ENCODE results near the gene TGFBR2.
"Not testable (repeated sequence)": the region's sequence is repeated elsewhere in the genome, so short reads cannot be mapped to it uniquely, and the experiment has no call there.

Gene TGFBR2

GRCh38 chr3:30617653-30618052, 11.3 kb downstream of the TGFBR2 start:
- no peak for DNase-seq (ENCODE audit: low read depth in 3 of 3, low spot score in 1 of 3)

- no peak for DNase-seq (ENCODE audit: low read depth in 3 of 3, low spot score in 1 of 3)
Observed at GRCh38 chr3:30618526-30618925, 12.1 kb downstream of the TGFBR2 start.

DNA sequence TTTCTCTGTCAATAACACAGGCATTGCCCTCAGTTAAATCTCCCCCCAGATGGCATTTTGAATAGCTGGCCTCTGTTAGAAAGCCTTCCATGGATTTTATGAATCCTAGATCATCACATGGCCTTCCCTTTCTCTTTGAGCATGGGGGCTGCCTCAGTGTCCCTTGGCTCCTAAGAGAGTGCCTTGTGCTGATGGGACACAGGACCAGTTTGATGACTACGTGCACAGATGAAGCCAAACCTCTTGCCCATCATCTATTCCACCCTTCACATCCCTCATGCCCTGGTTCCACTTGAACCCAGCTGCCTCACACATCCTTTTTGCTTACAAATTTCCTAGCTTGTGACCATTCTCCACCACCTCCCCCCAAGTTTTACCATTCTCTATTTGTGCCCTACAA, 12.9 kb downstream of the TGFBR2 start:
- no peak for DNase-seq (ENCODE audit: low read depth in 3 of 3, low spot score in 1 of 3)

DNA sequence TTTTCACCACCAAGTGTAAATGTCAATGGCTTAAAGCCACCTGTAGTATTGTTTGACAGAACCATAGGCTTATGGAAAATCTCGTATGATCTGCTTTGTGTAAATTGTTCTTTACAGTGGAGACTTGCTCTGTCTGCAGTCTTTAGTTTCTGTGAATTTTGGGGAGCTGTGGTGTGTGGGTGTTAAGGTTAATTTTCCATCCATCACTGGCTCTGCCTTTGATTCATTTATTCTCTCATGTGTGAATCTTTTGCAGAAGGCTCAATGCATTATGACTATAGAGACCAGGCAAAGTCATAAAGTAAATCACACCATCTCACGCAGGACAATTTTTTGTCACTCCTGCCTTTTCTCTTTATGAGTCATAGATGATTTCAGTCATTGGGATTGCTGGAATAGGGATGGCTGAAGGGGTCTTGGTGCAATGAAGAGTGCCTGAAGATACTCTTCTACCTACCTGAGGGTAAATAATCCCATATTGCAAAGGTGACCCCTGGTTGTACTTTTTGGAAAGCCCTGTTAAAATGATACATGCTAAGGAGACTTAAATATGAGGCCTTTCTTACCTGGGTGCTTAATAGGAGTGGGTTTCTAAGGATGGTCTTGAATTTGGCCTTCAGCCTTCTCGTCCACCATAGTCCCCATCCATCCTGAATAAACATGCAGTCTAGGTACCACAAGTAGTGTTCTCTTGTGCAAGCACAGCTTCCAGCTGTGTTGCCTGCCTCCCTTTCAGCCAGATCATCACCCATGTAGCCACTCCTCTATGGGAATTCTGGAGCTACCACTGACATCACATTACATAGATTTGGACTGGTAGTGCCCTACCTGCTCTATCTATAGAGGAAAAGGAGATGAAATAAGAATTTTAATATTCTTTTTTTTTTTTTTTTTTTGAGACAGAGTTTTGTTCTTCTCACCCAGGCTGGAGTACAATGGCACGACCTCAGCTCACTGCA, 14.3 kb downstream of the TGFBR2 start:
- DNase-seq (ENCODE audit: low read depth in 3 of 3, low spot score in 1 of 3), result no peak

- no peak for DNase-seq (ENCODE audit: low read depth in 3 of 3, low spot score in 1 of 3)
Observed at GRCh38 chr3:30621576-30621975, 15.2 kb downstream of the TGFBR2 start.

GRCh38 chr3:30622047-30622545, 15.7 kb downstream of the TGFBR2 start:
- DNase-seq (ENCODE audit: low read depth in 3 of 3, low spot score in 1 of 3), result no peak

GRCh38 chr3:30622790-30623189, 16.4 kb downstream of the TGFBR2 start:
- no peak for DNase-seq (ENCODE audit: low read depth in 3 of 3, low spot score in 1 of 3)

DNA sequence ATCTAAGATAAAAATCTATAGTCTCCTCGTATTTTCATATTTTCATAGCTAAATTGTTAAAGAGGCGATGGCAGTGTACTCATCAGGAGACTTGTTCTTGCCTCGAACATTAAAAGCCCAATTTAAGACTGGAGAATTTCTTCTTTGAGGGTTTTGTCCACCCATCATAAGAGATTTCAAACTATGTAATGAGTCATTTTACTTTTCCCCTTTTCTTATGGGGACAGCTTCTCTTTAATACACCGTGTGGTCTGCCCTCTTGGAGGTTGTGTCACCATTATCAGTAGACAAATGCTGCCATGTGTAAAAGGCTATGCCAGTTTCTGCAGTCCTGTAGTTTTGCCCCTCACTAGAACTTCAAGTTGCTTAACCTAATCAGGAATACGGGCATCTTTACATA, 16.9 kb downstream of the TGFBR2 start:
- DNase-seq (ENCODE audit: low read depth in 3 of 3, low spot score in 1 of 3), result no peak

GRCh38 chr3:30624480-30624879, 18.1 kb downstream of the TGFBR2 start:
- DNase-seq (ENCODE audit: low read depth in 3 of 3, low spot score in 1 of 3), result not testable (repeated sequence)

DNA sequence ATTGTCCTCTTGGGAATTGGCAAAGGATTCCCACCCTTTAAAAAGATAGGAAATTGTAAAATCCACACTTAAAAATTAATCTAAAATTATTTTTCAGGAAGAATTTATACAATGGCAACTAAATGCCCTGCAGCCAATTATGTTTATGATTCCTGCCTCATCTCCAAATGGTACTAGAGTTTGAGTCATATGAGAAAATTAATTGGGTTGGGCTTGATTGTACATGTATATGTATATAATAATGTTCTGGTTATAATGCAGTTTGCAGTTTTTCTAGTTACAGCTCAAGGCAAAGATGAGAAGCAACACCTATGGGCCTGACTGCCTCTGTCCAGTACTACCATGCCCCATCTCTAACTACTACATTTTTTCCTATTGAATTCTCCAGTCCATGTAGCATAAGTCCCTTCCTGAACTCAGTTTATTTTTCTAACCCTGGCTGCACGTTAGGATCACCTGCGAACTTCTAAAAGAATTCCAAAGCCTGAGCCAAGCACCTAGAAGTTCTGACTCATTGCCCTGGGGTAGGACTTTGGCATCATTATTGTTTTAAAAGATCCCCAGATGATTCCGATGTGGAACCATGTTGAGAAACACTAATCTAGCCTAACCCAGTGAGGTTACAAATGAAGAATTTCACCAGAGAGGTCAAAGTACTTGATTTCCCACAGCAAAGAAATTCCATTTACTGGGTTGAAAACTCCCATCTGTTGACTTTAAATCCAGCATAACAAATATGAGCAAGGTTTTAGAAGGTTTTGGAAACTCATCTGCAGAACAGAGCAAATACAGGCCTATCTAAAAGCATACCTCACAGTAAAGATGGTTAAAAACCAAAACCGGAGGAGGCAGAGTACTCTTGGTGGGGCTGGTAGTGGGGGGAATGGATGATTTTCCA, 19.4 kb downstream of the TGFBR2 start:
- no peak for DNase-seq (ENCODE audit: low read depth in 3 of 3, low spot score in 1 of 3)

- no peak for DNase-seq (ENCODE audit: low read depth in 3 of 3, low spot score in 1 of 3)
Observed at GRCh38 chr3:30626443-30627180, 20.2 kb downstream of the TGFBR2 start.

DNA sequence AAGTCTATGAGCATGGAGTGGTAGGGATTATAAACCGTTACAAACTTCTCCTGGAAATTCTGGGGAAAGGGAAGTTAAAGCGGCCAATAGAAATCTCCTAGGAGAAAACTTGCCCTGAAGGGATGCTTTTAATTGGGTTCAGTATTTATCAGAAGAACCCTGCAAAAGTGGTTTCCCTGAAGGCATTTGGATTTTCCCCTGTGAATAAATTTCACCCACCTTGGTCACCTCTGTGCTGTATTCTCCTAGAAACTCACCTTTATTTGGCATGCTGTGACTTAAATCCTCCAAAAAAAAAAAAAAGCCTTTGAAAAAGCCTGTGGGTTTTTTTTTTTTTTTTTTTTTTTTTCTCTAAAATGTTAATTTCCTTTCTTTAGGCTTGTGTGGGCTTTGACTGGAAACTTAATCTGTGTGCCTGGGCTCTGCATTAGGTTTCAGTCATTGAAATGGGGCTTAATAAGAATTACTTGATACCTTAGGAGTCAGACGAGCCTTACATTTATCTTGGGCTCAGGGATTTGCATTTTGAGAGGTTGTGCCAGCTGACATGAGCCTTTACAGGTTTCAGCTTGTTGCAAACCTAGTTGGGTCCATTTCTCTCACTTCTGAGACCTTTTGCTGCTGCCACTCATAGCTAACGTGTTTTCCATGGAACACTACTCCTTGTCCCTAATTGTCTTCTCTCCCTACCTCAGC, 22.0 kb downstream of the TGFBR2 start:
- no peak for DNase-seq (ENCODE audit: low read depth in 3 of 3, low spot score in 1 of 3)

DNA sequence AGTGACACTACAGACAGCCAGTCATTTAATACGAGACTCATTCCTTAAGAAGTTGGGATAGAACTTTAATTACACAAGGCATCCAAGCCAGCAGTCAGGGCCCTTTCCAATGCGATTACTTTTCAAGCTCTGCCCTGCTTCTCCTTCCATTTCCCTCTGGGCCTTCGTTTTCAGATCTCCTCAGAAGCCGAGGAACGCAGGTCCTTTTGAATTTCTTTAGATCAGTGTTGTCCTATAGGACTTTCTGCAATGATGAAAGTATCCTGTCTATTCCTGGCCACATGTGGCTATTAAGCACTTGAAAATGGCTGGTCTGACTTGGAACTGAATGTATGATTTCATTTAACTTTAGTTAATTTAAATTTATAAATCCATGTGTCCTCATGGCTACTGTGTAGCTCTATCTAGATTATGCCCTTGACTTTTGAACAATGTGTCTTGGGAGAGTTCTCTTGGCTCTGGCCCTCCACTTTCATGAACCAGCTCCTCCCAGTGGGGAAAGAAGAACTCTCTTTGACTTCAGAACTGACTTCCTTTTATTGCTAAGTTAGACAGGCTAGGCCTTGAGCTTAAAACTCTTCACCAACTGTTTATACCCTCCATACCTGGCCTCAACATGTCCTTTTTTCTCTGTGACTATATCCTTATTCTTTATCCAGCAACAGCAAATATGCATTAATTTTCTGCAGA, 22.6 kb downstream of the TGFBR2 start:
- no peak for DNase-seq (ENCODE audit: low read depth in 3 of 3, low spot score in 1 of 3)

GRCh38 chr3:30629746-30630145, 23.3 kb downstream of the TGFBR2 start:
- DNase-seq (ENCODE audit: low read depth in 3 of 3, low spot score in 1 of 3), result no peak

DNA sequence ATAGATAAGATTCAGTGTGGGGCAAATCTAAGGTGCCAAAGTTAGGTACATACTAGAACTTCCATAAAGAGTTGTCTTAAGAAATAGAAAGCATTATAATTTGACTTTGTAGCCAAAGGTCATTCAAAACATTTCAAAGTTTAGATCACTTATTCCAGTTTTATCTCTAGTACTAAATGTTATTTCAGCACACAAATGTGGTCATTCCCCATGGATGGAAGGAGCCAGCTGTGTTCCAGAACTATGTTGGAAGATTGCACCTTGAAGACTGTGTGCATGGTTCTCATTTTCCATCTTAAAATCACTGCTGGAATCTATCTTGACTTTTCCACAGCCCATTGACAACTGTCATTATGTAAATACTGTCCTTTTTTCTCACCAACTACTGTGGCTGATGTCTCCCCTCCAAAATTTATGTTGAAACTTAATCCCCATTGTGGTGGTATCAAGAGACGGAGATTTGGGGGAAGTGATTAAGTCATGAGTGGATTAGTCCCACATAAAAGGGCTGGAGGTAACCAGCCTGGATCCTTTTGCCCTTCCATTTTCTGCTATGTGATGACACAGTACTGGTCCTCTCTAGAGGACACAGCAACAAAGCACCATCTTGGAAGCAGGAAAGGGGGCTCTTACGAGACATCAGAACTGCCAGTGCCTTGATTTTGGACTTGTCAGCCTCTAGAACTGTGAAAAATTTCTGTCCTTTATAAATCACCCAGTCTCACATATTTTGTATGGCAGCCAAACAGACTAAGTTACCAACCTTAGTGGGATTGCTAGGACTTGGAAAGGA, 24.0 kb downstream of the TGFBR2 start:
- DNase-seq (ENCODE audit: low read depth in 3 of 3, low spot score in 1 of 3), result no peak

DNA sequence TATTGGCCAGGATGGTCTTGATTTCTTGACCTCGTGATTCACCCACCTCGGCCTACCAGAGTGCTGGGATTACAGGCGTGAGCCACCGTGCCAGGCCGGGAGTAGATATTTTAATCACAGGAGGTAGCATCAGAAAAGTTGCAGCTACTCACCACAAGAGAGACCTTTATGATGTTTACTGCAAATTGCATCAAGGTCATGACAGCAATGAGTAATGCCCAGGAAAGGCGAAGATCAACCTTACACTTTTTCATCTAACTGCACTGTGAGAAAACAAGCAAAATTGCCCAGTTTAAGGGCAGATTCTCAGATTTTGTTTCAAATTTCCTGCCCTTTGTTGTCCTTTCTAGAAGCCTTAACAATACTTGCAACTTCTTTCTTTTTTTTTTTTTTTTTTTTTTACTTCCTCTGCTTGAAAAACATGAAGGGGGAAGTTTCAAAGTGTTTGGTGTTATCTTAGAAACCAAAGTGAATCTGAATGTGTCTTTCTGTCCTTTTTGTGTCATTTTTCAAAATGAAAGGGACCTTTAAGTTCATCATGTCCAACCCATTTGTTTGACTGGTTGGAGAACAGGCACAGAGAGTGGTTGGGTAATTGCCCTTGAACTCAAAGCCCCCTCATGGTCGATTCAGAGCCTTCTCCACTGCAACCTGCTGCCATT, 25.0 kb downstream of the TGFBR2 start:
- no peak for DNase-seq (ENCODE audit: low read depth in 3 of 3, low spot score in 1 of 3)

DNA sequence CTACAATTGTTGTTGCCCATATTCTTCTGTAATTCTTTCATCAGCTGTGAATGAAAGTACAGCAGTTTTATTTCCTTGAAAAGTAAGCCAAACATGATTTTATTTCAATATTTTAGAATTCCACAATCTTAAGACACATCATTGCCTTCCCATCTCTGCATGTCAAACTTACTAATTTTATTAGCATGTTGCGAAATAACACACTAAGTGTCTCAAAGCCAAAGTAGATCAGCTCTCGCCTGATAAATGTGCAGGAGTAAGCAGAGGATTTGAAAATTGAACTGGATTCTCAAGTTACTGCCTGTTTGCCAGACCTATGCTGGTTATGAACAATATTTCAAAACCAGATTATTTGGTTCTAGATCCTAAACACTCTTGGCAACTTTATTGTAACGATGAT, 25.7 kb downstream of the TGFBR2 start:
- no peak for DNase-seq (ENCODE audit: low read depth in 3 of 3, low spot score in 1 of 3)

DNA sequence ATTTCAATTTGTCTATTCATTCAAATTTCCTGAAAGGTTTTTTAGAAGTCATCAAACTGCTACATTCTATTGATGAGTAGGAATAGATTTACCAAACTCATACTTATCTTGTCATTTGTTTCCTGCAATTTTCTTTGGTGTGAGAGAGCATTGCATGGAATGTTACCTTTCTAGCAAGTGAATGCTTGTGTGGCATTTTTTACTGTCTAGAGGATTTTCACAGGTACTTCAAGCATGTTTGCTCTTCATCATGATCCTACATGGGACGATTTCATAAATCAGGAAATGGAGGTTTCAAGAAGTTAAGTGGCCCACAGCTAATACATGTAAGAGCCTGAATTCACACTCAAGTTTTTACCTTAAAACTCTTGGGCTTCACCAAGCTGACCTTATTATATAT, 26.1 kb downstream of the TGFBR2 start:
- no peak for DNase-seq (ENCODE audit: low read depth in 3 of 3, low spot score in 1 of 3)

DNA sequence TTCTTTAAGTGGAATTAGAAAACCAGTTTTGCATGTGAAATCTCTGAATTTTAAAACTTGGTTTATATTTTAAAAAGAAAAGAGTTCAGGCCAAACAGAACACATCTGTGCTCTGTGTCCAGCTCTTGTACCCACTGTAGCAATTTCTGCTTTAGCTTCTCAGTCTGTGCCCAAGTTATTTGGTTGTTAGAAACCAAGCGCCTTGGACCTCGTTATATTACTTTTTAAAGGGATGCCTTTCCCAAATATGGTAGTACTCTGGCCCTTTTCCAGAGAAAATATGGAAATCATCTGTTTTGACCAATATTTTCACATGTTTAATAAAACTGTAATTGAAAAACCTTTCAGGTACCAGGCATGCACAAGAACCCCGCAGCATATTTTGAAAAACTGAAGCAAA, 27.3 kb downstream of the TGFBR2 start:
- no peak for DNase-seq (ENCODE audit: low read depth in 3 of 3, low spot score in 1 of 3)
